GM12872 (cell line): ENCODE measurements around the gene GNB2.

Experiments used
- CTCF ChIP-seq: IDR thresholded peaks from 3 replicates; pipeline ENCODE4 v1.5.1; 2011; ENCODE audit warnings: low read depth, mild to moderate bottlenecking, low read length, moderate library complexity; ENCODE audit not compliant: insufficient read depth

The GNB2 gene

GRCh38 chr7:100670074-100670473 is 3.5 kb upstream of the GNB2 start:
- TF ChIP-seq CTCF, result no peak

- no peak for TF ChIP-seq CTCF
Observed at GRCh38 chr7:100671353-100672327, 1.9 kb upstream of the GNB2 start.

GRCh38 chr7:100673942-100674410 is 436 bp downstream of the GNB2 start:
- no peak for TF ChIP-seq CTCF

- TF ChIP-seq CTCF, result no peak
Observed at GRCh38 chr7:100674411-100675104, 1.0 kb downstream of the GNB2 start.

- TF ChIP-seq CTCF, result no peak
Observed at GRCh38 chr7:100675105-100675451, 1.5 kb downstream of the GNB2 start.

GRCh38 chr7:100675581-100676350 is 2.2 kb downstream of the GNB2 start:
- no peak for TF ChIP-seq CTCF
